ENCODE data around the gene PPP2R5A. TPM values are rescaled to one million over a fixed set of nuclear protein-coding genes. Genes with fewer than 3 reads are reported as not detected.

Gene PPP2R5A
- total and polyA plus RNA-seq, 2 of the 13 experiments (the other 11 are each of a cell fraction or from before 2014, with no cell fraction given), result 22.0 to 31.4 TPM

- TF ChIP-seq ZNF646 (CRISPR knock-in tag; IDR thresholded peaks at IDR 0.05), result 0 out of 2 replicates have a peak, but pooled peaks have one; percentile 29
- 0 out of 2 replicates have a peak, but pooled peaks have one; percentile 25 for TF ChIP-seq ZNF160 (CRISPR knock-in tag; IDR thresholded peaks at IDR 0.05)
- no peak for TF ChIP-seq ZNF101 (CRISPR knock-in tag; IDR thresholded peaks at IDR 0.05; ENCODE audit: borderline replicate concordance, low read depth)
- peak; percentile 54; the same call in 1 of the 2 replicates for TF ChIP-seq RXRA (CRISPR knock-in tag; IDR thresholded peaks at IDR 0.05)
- no peak for TF ChIP-seq ZNF737 (CRISPR knock-in tag; IDR thresholded peaks at IDR 0.05; ENCODE audit: borderline replicate concordance)
- TF ChIP-seq ZNF616 (CRISPR knock-in tag; IDR thresholded peaks at IDR 0.05; ENCODE audit: low read depth), result no peak
- no peak for TF ChIP-seq KDM3A (CRISPR knock-in tag; IDR thresholded peaks at IDR 0.05; ENCODE audit: low read depth)
- no peak for TF ChIP-seq TOPORS (CRISPR knock-in tag; IDR thresholded peaks at IDR 0.05)
- TF ChIP-seq ZMYM4 (CRISPR knock-in tag; IDR thresholded peaks at IDR 0.05), result peak; percentile 29; the same call in 1 of the 2 replicates
- 0 out of 2 replicates have a peak, but pooled peaks have one; percentile 44 for TF ChIP-seq THAP7 (CRISPR knock-in tag; IDR thresholded peaks at IDR 0.05)
- 0 out of 2 replicates have a peak, but pooled peaks have one; percentile 32 for TF ChIP-seq ZNF329 (CRISPR knock-in tag; IDR thresholded peaks at IDR 0.05; ENCODE audit: low read depth)
- 0 out of 2 replicates have a peak, but pooled peaks have one; percentile 22 for TF ChIP-seq ZFP91 (CRISPR knock-in tag; IDR thresholded peaks at IDR 0.05; ENCODE audit: borderline replicate concordance)
- no peak for TF ChIP-seq ZNF660 (CRISPR knock-in tag; IDR thresholded peaks at IDR 0.05; ENCODE audit: borderline replicate concordance, low read depth)
- 0 out of 2 replicates have a peak, but pooled peaks have one; percentile 30 for TF ChIP-seq ZNF280D (CRISPR knock-in tag; IDR thresholded peaks at IDR 0.05)
- 0 out of 2 replicates have a peak, but pooled peaks have one; percentile 25 for TF ChIP-seq ZNF205 (CRISPR knock-in tag; IDR thresholded peaks at IDR 0.05)
Measured at GRCh38 chr1:212285685-212286555, 710 bp downstream of the PPP2R5A start (continued).

Measured in HepG2 (cell line).